Occipital lobe (tissue), 2 donors: ENCODE results near the gene SPRR3. TPM values are rescaled to one million over a fixed set of nuclear protein-coding genes. Genes with fewer than 3 reads are reported as not detected.

Source experiments
- DNase-seq: peaks from one replicate; lab custom pipeline; 2025; lab: John Stamatoyannopoulos, UW
- total RNA-seq: library from RNA; depleted of rRNA; stranded (reverse); fragments of >200 nt; gene quantifications from one replicate; pipeline ENCODE4 v1.2.3, GENCODE V29; 2014

Gene SPRR3, protein sequence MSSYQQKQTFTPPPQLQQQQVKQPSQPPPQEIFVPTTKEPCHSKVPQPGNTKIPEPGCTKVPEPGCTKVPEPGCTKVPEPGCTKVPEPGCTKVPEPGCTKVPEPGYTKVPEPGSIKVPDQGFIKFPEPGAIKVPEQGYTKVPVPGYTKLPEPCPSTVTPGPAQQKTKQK
- 1.6 TPM for total RNA-seq

DNA sequence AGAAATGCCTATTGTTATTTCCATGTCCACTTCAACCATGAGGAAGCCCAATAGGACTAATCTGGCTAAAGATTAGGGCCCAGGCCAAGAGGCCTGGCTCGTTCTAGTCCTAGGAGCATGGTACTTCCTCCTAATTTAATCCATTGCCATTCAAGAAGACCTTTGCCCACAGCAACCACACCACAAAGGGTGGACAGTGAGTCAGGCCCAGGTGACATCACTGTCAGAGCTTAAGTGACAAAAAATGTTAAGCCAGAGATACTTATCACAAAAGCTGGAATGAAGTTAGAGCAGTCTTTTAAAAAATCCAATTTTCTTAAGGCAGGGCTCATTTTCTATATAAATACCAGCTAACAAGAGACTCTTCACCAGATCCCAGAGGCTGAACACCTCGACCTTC, at the start of gene SPRR3:
Gene SPRR3 (plus strand): TSS at position 368 of the 400 bp plus-strand sequence. CDS start 1,272 bp downstream, outside the sequence.
- DNase-seq: no peak

DNA sequence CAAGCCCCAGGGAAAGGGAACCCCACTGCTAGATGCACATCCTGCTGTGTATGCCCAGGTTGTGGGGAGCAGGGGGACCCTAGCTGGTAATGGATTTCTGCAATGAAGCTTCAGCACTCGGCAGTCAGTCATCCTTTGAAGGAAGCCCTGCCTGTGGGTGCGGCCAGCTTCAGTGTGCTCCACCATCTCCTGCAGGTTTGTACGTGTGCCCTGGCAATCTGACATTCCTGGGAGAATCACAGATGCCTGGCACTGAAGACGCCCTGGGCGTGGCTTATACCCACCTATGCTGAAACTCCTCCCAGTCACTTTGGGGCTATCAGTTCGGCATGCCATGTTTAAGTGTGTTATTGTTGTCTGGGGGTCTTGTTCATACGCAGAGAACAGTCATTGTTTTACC, 47.8 kb upstream of the SPRR3 start:
- no peak for DNase-seq

DNA sequence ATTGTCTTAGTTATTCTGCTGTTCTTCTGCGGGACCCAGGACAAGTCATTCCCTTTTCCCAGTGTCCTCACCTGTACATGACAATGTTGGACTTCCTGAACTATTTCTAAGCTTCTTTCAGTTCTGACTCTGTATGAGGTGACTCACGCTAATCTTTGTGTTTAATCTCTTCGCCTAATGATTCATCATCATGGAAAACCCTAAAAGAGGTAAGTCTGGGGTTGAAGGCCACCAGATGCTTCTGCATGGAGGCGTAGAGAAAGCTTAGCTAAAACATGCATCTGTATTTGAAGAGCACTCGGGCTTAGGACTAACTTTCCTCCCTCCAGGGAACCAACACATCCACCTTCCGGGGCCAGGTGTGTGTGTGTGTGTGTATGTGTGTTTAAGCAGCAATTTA, 47.1 kb upstream of the SPRR3 start:
- DNase-seq: no peak

DNA sequence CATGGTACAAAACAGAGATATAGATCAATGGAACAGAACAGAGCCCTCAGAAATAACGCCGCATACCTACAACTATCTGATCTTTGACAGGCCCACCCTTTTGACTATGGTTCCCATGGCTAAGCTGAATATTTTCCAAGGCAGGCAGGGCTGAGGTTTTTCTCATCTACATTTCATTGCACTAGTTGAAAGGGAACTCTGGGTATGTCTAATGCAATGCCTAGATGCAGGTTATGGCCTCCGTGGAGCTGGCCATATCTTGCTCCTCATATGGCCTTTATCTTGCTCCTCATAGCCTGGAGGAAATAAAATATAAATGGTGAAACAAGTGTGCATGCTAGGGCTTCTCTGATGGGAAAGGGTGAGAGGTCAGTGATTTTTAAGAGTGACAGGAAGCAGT, 44.0 kb upstream of the SPRR3 start:
- DNase-seq: no peak

DNA sequence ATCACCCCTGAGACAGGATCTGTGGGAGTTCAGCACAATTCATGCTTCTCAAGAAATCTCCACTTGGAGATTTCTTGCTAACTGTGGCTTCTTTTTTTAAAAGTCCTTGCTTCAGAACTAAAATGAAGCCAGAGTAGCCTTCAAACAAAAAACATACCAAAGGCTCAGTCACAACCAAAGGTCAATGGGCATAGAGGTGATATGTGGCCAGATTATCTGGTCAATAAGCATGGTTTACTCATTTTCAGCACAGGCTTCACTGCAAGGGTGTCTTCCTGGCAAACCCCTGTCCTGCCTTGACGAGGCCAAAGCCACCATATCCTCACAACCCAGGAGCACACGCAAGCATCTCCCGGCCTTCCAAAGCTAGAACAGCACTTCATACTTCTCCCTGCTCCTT, 42.3 kb upstream of the SPRR3 start:
- DNase-seq: no peak

DNA sequence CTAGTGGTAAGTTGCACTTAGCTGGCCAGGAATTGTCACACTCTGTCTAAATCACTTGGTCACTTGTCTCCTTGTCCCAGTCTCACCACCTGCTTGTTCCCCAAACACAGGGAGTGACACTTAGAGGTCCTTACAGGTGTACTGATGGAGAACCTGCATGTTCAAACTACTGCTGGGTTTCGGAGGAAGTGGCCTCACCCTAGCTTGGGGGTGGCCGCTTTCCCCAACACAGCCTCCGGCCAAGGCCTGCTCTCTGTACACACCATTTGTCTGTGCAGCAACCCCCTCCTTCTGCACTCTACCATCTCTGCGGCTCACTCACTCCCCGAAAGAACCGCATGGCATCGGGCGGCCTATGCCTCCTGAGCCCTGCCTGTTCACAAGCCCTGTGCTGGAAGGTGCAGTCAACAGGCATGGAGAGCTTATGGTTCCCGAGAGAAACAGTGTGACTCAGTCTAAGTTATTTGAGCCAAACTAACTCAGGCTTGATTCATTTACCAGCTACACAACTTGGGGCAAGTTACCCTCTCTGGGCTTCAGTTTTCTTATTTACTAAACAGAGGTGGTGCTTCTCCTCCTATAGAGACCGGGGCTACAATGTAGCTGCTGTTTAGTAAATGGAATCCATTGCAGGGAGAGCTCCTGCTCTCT, 41.6 kb upstream of the SPRR3 start:
- DNase-seq: no peak

DNA sequence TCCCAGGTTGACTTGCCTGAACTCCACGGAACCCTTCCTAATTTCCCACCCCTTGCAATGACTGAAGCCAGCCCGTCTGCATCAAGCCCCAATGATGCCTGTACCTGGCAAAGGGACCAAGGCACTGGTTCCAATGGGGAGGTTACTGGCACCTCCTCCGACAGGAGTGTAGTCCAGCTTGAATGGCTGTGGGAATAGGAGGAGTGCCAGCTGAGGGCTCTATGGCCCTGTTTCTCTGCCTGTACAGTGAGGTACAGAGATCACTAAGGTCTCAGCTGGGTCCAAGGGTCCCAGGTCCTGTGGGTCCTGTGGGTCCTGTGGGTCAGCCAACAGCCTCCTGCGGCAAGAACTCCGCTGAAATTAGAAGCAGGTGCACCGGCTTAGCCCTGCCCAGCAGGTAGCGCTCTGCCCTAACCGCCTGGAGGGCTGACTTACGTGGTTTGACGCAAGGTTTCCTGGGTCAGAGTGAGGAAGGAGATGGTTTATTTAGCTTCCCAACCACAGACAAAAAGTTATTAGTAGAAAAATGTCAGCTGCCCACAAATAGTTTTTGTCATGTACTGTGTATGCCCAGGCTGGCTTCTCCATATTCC, 41.0 kb upstream of the SPRR3 start:
- no peak for DNase-seq

DNA sequence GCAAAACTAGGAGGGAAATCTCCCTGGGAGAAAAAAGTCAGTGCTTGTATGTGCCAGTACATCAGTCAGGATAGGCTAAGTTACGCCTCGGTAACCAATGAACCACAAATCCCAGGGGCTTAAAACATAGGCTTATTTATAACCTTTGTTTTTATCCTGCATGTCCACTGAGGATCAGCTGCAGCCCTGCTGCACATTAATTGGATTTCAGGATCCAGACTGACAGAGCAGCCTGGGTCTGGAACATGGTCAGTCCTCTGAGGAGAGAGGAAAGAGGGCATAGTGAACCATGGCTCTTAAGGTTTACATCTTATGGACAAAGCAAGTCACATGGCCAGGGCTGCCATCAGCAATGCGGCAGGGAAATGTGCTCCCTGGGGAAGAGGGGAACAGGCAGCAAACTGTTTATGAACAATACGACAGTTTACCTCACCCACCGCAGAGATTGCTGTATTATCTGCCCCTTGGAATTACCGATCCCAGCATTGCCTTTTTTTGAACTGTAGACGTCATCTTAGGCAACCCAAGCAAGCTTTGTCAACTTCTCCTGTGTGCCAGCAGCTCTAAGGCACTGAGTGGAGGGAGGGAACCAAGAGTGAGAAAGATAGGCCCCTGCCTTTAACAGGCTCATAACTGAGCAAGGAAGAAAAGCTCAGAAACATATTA, 40.2 kb upstream of the SPRR3 start:
- no peak for DNase-seq

DNA sequence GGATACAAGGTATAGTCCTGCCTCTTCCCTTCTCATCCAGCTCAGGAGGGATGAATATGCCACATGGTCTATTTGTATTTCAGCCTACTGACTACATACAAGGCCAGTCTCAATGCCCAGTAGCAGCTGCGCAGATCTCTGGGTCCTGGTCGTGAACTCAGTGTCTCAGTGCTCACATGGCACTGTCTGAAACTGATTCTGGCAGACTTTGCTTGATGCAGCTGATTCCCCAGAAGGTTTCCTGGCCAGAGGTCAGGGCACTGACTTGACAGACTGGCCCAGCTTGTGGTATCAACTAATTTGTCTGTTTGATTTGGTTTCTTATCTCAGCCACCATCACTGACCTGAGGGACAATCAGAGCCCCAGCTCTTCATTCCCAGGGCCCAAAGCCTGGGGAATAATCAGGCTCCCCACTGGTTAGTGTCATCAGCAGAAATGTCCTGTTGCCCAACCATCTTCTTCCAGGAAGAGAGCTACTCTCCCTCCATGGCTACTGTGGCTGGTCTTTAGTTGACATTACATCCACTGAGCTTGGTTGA, 38.6 kb upstream of the SPRR3 start:
- DNase-seq: no peak

DNA sequence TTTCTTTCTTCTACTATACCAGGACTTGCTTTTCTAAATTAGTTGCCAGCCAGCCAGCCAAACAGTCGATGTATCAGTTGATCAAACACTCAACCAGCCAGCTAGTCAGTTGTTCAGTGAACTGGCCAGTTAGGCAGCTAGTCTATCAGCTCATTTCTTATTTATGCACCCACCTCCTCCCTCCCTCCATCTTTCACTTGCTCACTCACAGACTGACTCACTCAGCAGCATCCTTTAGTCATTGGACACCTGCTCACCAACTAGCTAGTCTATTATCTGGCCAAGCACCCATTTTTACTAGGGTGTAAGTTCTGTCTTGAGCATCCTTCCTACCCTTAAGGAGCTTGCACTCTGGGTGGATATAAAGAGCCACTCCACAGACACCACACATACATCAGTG, 37.0 kb upstream of the SPRR3 start:
- DNase-seq: no peak

DNA sequence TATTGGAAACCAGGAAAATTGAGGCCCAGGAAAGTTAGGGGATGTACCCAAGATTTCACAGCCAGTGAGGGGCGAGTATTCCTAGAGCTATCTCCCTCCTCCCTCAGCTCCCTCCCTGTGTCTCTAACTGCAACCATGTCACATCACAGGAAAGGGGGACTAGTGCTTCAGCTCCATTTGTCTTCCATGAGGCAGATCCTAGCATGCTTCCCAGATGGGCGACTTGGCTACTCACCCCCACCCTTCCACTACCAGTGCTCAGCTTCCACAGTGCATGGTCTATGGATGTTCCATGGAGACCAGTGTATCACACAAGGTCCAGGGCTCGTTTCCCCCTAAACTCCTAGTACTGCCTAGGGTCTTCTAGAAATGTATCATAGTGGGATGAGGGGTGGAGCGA, 35.7 kb upstream of the SPRR3 start:
- DNase-seq: no peak

DNA sequence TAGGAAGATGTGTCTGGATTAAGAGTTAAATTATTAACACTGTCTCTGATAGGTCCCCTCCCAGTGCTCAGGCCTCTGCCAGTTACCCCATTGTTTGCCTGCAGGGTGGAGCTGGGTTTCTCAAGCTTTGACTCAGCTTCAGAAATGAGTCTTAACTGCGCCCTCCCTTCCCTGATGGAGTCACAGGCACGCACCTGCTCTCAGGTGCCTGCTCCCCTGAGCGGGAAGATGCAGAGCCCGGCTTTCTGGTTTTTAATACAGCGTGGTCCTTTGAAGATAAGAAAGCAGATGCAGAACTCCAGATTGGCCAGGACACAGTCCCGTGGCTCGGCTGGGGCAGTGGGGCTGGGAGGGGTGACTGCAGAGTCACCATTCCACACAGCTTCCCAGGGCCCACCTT, 34.3 kb upstream of the SPRR3 start:
- DNase-seq: no peak

DNA sequence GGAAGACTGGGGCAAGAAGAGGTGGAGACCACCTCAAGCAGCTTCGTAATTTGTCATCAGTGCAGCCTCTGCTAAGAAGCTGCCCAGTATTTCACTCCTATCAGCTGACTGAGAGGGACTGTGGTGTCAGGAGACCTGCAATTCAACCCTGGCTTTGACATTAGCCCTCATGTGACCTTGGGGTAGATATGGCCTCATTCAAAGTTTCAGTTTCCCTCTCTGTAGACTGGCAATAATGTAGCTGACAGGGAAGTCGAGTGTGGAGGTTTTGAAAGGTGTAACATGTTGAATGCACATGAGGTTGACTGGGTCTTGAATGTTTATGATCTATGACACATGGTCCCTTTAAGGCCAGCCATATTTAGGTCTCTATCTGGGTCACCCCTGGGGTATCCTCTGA, 33.3 kb upstream of the SPRR3 start:
- no peak for DNase-seq

DNA sequence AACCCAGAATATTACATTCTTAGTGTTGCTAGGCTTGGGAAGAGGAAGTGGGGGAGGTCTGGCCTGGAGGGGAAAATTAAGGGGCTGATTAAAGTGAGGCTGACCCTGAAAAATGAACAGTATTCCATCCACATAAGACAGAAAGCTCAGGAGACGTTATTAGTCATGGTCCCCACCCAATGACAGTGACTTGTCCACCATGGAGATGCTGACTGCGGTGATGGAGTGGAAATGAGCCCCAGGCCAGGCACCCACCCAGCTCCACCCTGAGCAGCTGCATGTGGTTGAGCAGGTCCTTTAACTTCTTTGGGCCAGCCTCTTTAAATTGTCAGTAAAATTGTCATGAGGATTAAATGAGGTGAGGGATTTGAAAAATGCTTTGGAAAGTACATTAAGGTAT, 32.5 kb upstream of the SPRR3 start:
- no peak for DNase-seq

DNA sequence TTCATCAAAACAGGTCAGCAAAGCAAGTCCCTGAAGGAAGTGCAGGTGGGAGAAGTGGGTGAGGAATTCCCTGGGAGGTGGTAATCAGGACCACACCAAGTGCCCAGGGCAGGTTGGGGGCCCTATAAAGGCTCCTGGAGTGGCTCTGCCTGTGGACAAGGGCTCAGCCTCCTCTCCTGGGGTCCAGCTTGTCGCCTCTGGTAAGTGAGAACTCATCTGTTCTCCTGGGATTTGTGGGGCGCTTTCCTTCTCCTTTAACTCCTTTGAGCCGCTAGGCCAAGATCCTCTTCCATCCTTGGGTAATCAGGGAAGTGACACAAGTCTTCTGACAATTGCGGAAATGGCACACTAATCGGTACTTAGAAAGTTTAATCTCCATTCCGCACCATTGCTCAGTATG, 31.1 kb upstream of the SPRR3 start, which contains the start of gene SPRR4:
Gene SPRR4 (plus strand): TSS at position 154 of the 400 bp plus-strand sequence. CDS start 1,243 bp downstream, outside the sequence.
- no peak for DNase-seq

DNA sequence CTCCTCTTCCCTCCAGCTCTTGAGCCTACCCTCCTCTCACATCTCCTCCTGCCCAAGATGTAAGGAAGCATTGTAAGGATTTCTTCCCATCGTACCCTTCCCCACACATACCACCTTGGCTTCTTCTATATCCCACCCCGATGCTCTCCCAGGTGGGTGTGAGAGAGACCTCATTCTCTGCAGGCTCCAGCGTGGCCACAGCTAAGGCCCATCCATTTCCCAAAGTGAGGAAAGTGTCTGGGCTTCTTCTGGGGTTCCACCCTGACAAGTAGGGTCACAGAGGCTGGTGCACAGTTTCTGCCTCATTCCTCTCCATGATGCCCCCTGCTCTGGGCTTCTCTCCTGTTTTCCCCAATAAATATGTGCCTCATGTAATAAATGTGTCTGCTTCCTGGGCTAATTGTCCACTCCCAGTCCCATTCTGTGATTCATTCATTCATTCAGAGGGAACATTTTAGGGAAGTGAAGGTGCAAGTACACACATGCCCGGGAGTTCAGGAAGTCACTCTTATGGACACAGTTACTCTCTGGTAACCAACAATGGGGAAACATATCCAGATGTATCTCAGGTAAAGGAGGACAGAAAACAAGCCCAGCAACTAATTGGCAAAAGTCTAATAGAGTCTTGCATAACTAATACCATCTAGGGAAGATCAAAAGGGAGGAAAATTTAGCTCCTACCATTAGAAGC, 29.2 kb upstream of the SPRR3 start:
- DNase-seq: no peak

DNA sequence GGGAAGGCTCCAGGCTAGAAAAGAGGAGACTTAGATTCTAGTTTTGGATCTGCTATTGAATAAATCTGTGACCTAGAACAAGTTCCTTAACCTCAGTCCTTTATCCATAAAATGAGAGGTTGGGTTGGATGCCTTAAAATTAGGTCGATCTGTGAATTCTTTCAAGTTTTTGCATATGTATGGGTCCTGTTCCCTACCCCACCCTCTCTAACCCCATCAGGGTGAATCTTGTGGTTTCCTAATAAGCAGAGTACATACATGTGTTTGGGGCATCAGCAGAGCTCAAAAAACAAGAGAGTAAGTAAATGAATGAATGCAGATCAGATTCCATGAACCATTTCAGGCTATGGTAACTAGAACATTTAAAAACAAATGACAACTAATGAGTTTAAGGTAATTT, 24.9 kb upstream of the SPRR3 start:
- DNase-seq: no peak

DNA sequence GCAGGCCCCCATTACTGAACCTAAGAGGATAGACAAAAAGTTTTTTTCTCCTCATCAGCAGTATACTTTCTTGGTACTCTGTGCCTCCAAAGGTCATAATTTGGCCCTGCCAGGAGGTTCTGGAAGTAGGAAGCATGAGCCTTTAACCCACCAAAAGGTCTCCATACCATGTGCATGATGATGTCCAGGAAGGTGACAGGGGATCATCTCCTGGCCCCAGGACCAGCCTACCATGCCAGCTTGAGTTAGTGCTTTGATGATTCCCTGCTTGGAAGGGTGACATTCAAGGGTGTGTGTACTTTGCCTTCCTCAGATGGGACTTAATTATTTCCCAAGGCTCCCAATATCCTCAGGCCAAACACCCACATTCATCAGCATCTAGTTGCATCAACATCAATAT, 23.9 kb upstream of the SPRR3 start:
- no peak for DNase-seq

DNA sequence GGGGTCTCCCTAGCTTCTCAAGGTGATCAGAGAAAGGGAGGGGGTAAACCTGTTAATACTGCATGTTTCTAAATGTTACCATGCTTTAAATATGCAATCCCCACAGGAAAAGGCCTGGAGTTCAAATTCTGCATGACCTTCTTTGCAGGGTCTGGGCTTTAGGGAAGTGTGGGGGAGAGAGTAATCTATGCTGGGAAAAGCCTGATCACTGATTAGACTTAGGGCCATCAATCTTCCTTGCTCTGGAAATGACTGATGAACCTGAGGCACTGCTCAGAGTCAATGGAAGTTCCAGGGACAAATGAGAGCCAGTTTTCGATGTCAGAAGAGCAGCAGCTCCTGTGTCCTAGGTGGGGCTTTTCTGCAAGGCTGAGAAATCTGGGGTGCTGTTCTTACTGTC, 20.9 kb upstream of the SPRR3 start:
- DNase-seq: no peak

DNA sequence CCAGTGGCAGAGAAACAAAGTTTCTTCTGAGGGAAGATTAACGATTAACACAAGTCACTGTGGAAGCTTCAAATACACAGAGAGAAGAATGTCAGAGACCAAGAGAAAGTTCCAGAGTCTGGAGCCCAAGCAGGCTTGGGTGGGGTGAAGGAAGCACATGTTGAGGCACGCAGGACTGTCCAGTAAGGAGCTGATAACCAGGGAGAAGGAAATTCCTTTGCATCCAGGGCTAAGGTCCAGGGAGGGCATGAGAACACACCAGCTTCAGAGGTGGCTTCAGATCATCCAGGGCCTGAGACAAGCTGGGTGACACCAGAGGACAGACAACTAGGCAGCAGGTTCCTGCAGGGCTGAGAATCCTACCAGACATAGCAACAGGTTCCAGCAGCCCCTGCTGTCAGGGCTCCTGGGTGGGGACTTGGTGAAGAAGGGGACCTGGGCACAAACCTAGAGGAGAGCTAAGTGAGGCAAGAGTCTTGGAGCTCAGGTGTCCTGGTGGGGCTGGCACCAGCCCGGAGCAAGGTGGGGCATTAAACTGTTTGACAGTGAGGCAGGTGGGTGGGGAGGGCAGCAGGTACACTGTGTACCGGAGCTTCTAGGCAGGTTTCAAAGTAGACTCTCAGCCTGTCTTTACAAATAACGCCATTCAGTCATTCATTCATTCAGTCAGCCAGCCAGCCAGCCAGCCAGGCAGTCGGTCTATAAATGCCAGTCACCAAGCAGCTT, 20.2 kb upstream of the SPRR3 start:
- no peak for DNase-seq

DNA sequence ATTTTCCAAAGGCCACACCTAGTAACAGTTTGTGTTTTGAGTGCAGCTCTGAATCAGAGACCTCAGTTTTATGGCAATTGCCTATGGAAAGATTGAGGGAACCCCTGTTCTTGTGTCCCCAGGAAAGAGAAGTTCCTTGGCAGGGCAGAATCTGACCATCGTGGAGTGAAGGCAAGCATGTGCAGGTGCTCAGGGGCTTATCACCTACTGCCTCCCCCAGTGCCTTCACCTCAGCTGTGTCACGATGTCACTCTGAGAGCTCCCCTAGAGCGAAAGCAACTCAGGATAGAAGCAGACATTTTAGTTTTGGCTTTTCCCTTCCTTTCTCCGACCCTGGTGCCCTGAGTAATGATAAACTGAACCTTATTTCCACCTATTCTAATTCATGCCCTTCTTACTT, 19.5 kb upstream of the SPRR3 start:
- no peak for DNase-seq
